NCI-H2029 (cell line): ENCODE measurements around the gene SDF4.
"Not testable (repeated sequence)": the region's sequence is repeated elsewhere in the genome, so short reads cannot be mapped to it uniquely, and the experiment has no call there.

ENCODE experiments used
- DNase-seq: peaks from one replicate; lab custom pipeline; 2025; lab: John Stamatoyannopoulos, UW

The SDF4 gene

GRCh38 chr1:1259540-1259939 is 27.7 kb upstream of the SDF4 start:
- no peak for DNase-seq

GRCh38 chr1:1259119-1259488 is 27.3 kb upstream of the SDF4 start:
- DNase-seq: no peak

GRCh38 chr1:1256956-1257871 is 25.4 kb upstream of the SDF4 start:
- DNase-seq: no peak

GRCh38 chr1:1255611-1256010 is 23.8 kb upstream of the SDF4 start:
- no peak for DNase-seq

- no peak for DNase-seq
These were observed 23.3 kb upstream of the SDF4 start for GRCh38 chr1:1255078-1255477.

- no peak for DNase-seq
These were observed 22.8 kb upstream of the SDF4 start for GRCh38 chr1:1254667-1254998.

GRCh38 chr1:1253972-1254666 is 22.3 kb upstream of the SDF4 start:
- no peak for DNase-seq

GRCh38 chr1:1253314-1253713 is 21.5 kb upstream of the SDF4 start:
- no peak for DNase-seq

- no peak for DNase-seq
These were observed 19.0 kb upstream of the SDF4 start for GRCh38 chr1:1250786-1251284.

- DNase-seq: not testable (repeated sequence)
These were observed 16.5 kb upstream of the SDF4 start for GRCh38 chr1:1248009-1248913.

- DNase-seq: no peak
These were observed 15.6 kb upstream of the SDF4 start for GRCh38 chr1:1247341-1247913.

- no peak for DNase-seq
These were observed 15.0 kb upstream of the SDF4 start, which contains the start of gene C1QTNF12 for GRCh38 chr1:1246577-1247340. TSS of gene C1QTNF12 (minus strand) at chr1:1246722. CDS start at chr1:1246690, 32 bp downstream.

GRCh38 chr1:1245817-1246576 is 14.2 kb upstream of the SDF4 start:
- DNase-seq: no peak

- DNase-seq: no peak
These were observed 13.5 kb upstream of the SDF4 start for GRCh38 chr1:1245178-1245816.

GRCh38 chr1:1244192-1244811 is 12.5 kb upstream of the SDF4 start:
- no peak for DNase-seq

- DNase-seq: no peak
These were observed 12.0 kb upstream of the SDF4 start for GRCh38 chr1:1243807-1244191.

- DNase-seq: no peak
These were observed 11.5 kb upstream of the SDF4 start for GRCh38 chr1:1243266-1243660.

- DNase-seq: no peak
These were observed 10.9 kb upstream of the SDF4 start for GRCh38 chr1:1242461-1243265.
